Stomach (tissue), 9 donors: ENCODE measurements around the gene TRAK1. TPM values are rescaled to one million over a fixed set of nuclear protein-coding genes. Genes with fewer than 3 reads are reported as not detected.
A peak's percentile ranks its signal among the peaks of the same experiment; 100 is the strongest.

Experiments
- DNase-seq, 2 donors: peaks; one replicate each; pipeline versions ENCODE4 v3.0.0 to v3.0.0-alpha.2; 2013 to 2019
- H3K27ac ChIP-seq, 5 donors: fragments of 200-600 bp in 4 of 5; sonication (generic) in 4 of 5; one replicate each; pipeline ENCODE4 v1.5.1; 2013 to 2019; ENCODE audit warnings: mild to moderate bottlenecking in 1 of 5, moderate library complexity in 1 of 5
- H3K27me3 ChIP-seq, 3 donors: fragments of 200-600 bp; sonication (generic); one replicate each; pipeline ENCODE4 v1.5.1; 2017 to 2019; ENCODE audit warnings: mixed run types in 1 of 3
- H3K36me3 ChIP-seq, 4 donors: fragments of 200-600 bp; sonication (generic); 1 replicate in 3 of 4; 2 replicates in 1 of 4; pipeline ENCODE4 v1.5.1; 2016 to 2019
- H3K4me1 ChIP-seq, 4 donors: fragments of 200-600 bp; sonication (generic); one replicate each; pipeline ENCODE4 v1.5.1; 2016 to 2019
- H3K4me3 ChIP-seq, 4 donors: fragments of 200-600 bp; sonication (generic) in 3 of 4; one replicate each; pipeline ENCODE4 v1.5.1; 2016 to 2019; ENCODE audit warnings: mild to moderate bottlenecking in 1 of 4
- H3K9me3 ChIP-seq, 4 donors: fragments of 200-600 bp; sonication (generic); one replicate each; pipeline ENCODE4 v1.5.1; 2016 to 2019
- EP300 ChIP-seq: sonication (generic); formaldehyde crosslinking; IDR thresholded peaks from one replicate; pipeline ENCODE4 v1.6.1; 2017; ENCODE audit warnings: antibody characterized with exemption
- POLR2A ChIP-seq, 4 donors: fragments of 450-650 bp; IDR thresholded peaks; one replicate each; pipeline ENCODE4 v1.6.1; 2016; ENCODE audit warnings: antibody characterized with exemption in 4 of 4, control low read depth in 2 of 4, mild to moderate bottlenecking in 1 of 4, moderate library complexity in 1 of 4
- POLR2AphosphoS5 ChIP-seq, 3 donors: sonication (generic); formaldehyde crosslinking; IDR thresholded peaks; one replicate each; pipeline ENCODE4 v1.6.1; 2016; ENCODE audit warnings: antibody characterized with exemption in 3 of 3
- WGBS, 5 donors: extraction: QIAGEN DNeasy Blood & Tissue Kit in 3 of 5; methylation state at CpG; one replicate each; pipeline versions ENCODE4 v1.1.5 to v1.1.7; 2013 to 2018; 5-methylcytosine and 5-hydroxymethylcytosine counted together
- intact Hi-C: fragments of 100-400 bp; cut with DNase I; formaldehyde crosslinking; loops from one replicate; pipeline ENCODE4 v1.15.1; 2023; ENCODE audit warnings: low total_unique reads
- polyA plus RNA-seq, 3 donors: library from polyadenylated mRNA; stranded (reverse); fragments of 200-250 nt; gene quantifications; one replicate each; pipeline ENCODE4 v1.2.3, GENCODE V29; 2013
- total RNA-seq, 5 donors: library from RNA; depleted of rRNA; stranded (reverse); fragments of >200 nt; gene quantifications; one replicate each; pipeline versions ENCODE4 v1.1.0 to v1.2.3, GENCODE V29; 2014 to 2016
- TF ChIP-seq, protein P1 (sequence below), 7 experiments: fragments of 450-650 bp in 4 of 7; fragments of 200-600 bp in 3 of 7; sonication (generic) in 3 of 7; IDR thresholded peaks; one replicate each; pipeline ENCODE4 v1.5.1; 2016 to 2019; ENCODE audit warnings: antibody characterized with exemption in 7 of 7, control low read depth in 2 of 7, mild to moderate bottlenecking in 1 of 7
- donor health status: healthy with polysubstance abuse.
- donor health status: Bipolar disorder and iron deficiency.
- donor health status: healthy.

Gene TRAK1
- total and polyA plus RNA-seq, 8 donors = 17.2 to 328 (median 86.0) TPM

DNA sequence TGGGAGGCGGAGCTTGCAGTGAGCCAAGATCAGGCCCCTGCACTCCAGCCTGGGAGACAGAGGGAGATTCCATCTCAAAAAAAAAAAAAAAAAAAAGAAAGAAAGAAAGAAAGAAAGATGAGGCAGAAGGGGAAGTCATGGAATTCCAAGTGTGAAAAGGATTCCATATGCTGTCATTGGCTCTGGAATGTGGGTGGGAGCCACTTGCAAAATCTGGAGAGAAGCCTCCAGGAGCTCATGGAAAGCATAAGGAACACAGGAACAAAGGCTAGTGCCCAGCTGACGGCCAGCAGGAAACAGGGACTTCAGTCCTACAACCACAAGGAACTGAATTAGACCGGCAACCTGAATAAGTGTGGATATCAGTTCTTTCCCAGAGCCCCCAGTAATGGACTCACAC, 12.5 kb upstream of the TRAK1 start:
- Histone ChIP-seq H3K9me3 (no peaks in the 10 kb centered on the region), H3K4me3 (no peak overlapping the region), H3K27me3 (no peaks in the 10 kb centered on the region), H3K36me3 (no peaks in the 10 kb centered on the region), H3K4me1 (peaks cover 22 to 68% (median 44%) of the 10 kb centered on the region in 4 donors), H3K27ac (peak overlapping the region in 4 of 5 donors; percentile 7 to 85 (median 82))
- TF ChIP-seq, protein P1, sequence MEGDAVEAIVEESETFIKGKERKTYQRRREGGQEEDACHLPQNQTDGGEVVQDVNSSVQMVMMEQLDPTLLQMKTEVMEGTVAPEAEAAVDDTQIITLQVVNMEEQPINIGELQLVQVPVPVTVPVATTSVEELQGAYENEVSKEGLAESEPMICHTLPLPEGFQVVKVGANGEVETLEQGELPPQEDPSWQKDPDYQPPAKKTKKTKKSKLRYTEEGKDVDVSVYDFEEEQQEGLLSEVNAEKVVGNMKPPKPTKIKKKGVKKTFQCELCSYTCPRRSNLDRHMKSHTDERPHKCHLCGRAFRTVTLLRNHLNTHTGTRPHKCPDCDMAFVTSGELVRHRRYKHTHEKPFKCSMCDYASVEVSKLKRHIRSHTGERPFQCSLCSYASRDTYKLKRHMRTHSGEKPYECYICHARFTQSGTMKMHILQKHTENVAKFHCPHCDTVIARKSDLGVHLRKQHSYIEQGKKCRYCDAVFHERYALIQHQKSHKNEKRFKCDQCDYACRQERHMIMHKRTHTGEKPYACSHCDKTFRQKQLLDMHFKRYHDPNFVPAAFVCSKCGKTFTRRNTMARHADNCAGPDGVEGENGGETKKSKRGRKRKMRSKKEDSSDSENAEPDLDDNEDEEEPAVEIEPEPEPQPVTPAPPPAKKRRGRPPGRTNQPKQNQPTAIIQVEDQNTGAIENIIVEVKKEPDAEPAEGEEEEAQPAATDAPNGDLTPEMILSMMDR (IDR thresholded peaks at IDR 0.05) = no peak
- TF ChIP-seq POLR2A (IDR thresholded peaks at IDR 0.05) = no peak
- no peak for TF ChIP-seq EP300
- TF ChIP-seq POLR2AphosphoS5 (IDR thresholded peaks at IDR 0.05) = no peak
- intact Hi-C loops = no loop called here
- WGBS, 5 donors = 89 to 97% (median 93%) methylated on average over 3 of the region's 3 CpGs
- DNase-seq = no peak

DNA sequence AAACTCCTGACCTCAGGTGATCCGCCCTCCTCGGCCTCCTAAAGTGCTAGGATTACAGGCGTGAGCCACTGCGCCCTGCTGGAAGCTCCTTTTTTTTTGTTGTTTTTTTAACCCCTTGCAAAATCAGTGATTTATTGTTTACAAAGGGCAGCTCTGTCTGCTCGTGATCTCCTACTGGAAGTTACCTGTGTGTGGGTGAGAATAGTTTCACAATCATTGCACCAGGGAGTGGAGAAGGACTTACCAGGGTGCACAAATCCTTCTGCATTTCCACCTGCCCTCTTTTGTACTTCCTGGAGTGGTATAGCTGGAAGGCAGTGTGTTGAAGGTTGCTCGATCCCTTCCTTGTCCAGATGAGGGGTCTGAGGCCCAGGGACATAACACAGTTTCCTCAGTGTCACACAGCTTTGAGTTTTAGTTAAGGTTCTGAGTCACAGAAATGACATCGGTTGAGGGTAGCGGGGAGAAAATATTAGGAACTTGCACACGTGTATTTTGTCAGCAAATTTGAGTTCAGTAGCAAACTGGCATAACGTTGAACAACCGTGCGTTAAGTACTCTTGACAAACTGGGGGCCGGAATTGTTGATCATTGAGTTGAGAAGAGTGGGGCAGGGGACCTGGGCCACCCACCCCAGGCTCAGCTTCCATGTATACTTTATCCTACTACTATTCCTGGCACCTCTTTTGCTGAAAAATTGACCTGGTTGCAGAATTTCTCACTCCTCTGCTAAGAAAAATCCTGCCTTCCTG, 11.3 kb upstream of the TRAK1 start:
- WGBS, 5 donors = 48 to 58% (median 56%) methylated on average over 13 of the region's 13 CpGs

GRCh38 chr3:42080453-42080872, 10.7 kb upstream of the TRAK1 start:
- H3K27ac ChIP-seq = peak overlapping the region; percentile 73 to 85 (median 82)
- H3K4me1 ChIP-seq = peaks cover 19 to 72% (median 44%) of the 10 kb centered on the region in 4 donors
- no peaks in the 10 kb centered on the region for H3K27me3 ChIP-seq
- H3K9me3 ChIP-seq = no peaks in the 10 kb centered on the region
- H3K36me3 ChIP-seq = no peaks in the 10 kb centered on the region
- intact Hi-C loops = no loop called here
- DNase-seq = peak; percentile 47 to 83
- TF ChIP-seq, protein P1 (IDR thresholded peaks at IDR 0.05) = no peak
- TF ChIP-seq EP300 (peak; percentile 24), POLR2AphosphoS5 (IDR thresholded peaks at IDR 0.05) (peak; percentile 60 to 91 (median 66))
- whole genome bisulfite sequencing, 5 donors = 29 to 63% (median 46%) methylated on average over 1 of the region's 1 CpG
- H3K4me3 ChIP-seq = no peak overlapping the region

More for the DNA sequence above, 11.3 kb upstream of the TRAK1 start:
- no peaks in the 10 kb centered on the region for H3K36me3 ChIP-seq
- H3K4me3 ChIP-seq = no peak overlapping the region
- no peak for TF ChIP-seq EP300
- TF ChIP-seq POLR2AphosphoS5 (IDR thresholded peaks at IDR 0.05) = peak in 2 of 3 donors; percentile 37 to 47
- TF ChIP-seq, protein P1 (IDR thresholded peaks at IDR 0.05) = no peak
- peak in 1 of 2 donors; percentile 55 for DNase-seq
- H3K9me3 ChIP-seq = no peaks in the 10 kb centered on the region
- H3K4me1 ChIP-seq = peaks cover 19 to 68% (median 41%) of the 10 kb centered on the region in 4 donors
- peak overlapping the region; percentile 73 to 85 (median 81) for H3K27ac ChIP-seq
- H3K27me3 ChIP-seq = no peaks in the 10 kb centered on the region
- intact Hi-C loops = no loop called here

GRCh38 chr3:42081838-42082473, 9.2 kb upstream of the TRAK1 start:
- TF ChIP-seq, protein P1 (IDR thresholded peaks at IDR 0.05) = no peak
- TF ChIP-seq POLR2A (IDR thresholded peaks at IDR 0.05) (no peak), EP300 (no peak), POLR2AphosphoS5 (IDR thresholded peaks at IDR 0.05) (no peak)
- intact Hi-C loops = no loop called here

More at GRCh38 chr3:42081838-42082473, 9.2 kb upstream of the TRAK1 start:
- peaks cover 0 to 3% (median under 1%) of the 10 kb centered on the region in 4 donors for H3K36me3 ChIP-seq
- peaks cover 19 to 78% (median 47%) of the 10 kb centered on the region in 4 donors for H3K4me1 ChIP-seq
- H3K27me3 ChIP-seq = no peaks in the 10 kb centered on the region
- H3K4me3 ChIP-seq = no peak overlapping the region
- peak overlapping the region in 4 of 5 donors; percentile 38 to 85 (median 82) for H3K27ac ChIP-seq
- no peaks in the 10 kb centered on the region for H3K9me3 ChIP-seq
- WGBS, 5 donors = 69 to 88% (median 79%) methylated on average over 7 of the region's 7 CpGs
- DNase-seq = no peak
